SK-N-MC (cell line): Measurements from ENCODE around the gene C4orf51.

Experiments used
- EZH2 ChIP-seq: fragments of 200-600 bp; sonication (generic); IDR thresholded peaks from one replicate; pipeline ENCODE4 v1.6.1; 2017; ENCODE audit warnings: antibody characterized with exemption
- FOXP2 ChIP-seq: optimal IDR thresholded peaks from 2 replicates; pipeline ENCODE3; 2011; ENCODE audit warnings: mild to moderate bottlenecking, moderate library complexity; ENCODE audit not compliant: insufficient read depth; ENCODE audit errors: extremely low read length, control extremely low read depth
- POLR2AphosphoS5 ChIP-seq: IDR thresholded peaks from 2 replicates; pipeline ENCODE4 v1.6.1; 2012; ENCODE audit warnings: mild to moderate bottlenecking, low read depth, low read length, borderline replicate concordance

DNA sequence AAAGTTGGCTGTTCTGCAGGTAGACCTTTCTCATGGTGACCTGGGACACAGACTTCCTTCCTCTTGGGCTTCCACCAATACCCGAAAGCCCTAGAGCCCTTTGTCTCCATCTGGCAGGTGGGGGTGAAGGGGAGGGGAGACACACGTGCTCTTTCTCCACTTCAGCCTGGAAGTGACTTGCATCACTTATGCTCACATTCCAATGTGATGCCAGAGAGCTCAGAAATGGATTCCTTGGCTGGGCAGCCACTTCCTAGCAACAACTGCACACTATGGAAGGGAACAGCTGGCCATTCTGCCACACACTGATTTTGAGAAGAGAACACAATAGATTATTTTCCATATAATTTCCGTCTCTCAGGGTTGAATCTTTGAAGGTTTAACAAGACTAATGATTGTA, 36.3 kb downstream of the C4orf51 start:
- TF ChIP-seq EZH2, result no peak
- TF ChIP-seq POLR2AphosphoS5, result no peak
- no peak for TF ChIP-seq FOXP2
